ENCODE results near the gene RABL2B.
"Not testable (repeated sequence)": the region's sequence is repeated elsewhere in the genome, so short reads cannot be mapped to it uniquely, and the experiment has no call there.

The RABL2B gene

GRCh38 chr22:50783033-50783879 lies at the start of gene RABL2B:
Gene RABL2B (minus strand): TSS chr22:50783636. CDS start chr22:50782294, 1,342 bp downstream.
- in situ Hi-C loops (cut with MboI; ENCODE audit: low sequenced_read_pairs) = not testable (repeated sequence)

GRCh38 chr22:50786936-50787335 lies 3.5 kb upstream of the RABL2B start:
- in situ Hi-C loops (cut with MboI; ENCODE audit: low sequenced_read_pairs) = not testable (repeated sequence)

- in situ Hi-C loops (cut with MboI; ENCODE audit: low sequenced_read_pairs) = not testable (repeated sequence)
Measured at GRCh38 chr22:50785289-50785688, 1.9 kb upstream of the RABL2B start.

- in situ Hi-C loops (cut with MboI; ENCODE audit: low sequenced_read_pairs) = not testable (repeated sequence)
Measured at GRCh38 chr22:50783880-50784276, 442 bp upstream of the RABL2B start.

- in situ Hi-C loops (cut with MboI; ENCODE audit: low sequenced_read_pairs) = not testable (repeated sequence)
Measured at GRCh38 chr22:50782253-50782652, 1.2 kb downstream of the RABL2B start.

- in situ Hi-C loops (cut with MboI; ENCODE audit: low sequenced_read_pairs) = not testable (repeated sequence)
Measured at GRCh38 chr22:50780244-50780643, 3.2 kb downstream of the RABL2B start.

- in situ Hi-C loops (cut with MboI; ENCODE audit: low sequenced_read_pairs) = not testable (repeated sequence)
Measured at GRCh38 chr22:50777631-50778030, 5.8 kb downstream of the RABL2B start.

- in situ Hi-C loops (cut with MboI; ENCODE audit: low sequenced_read_pairs) = not testable (repeated sequence)
Measured at GRCh38 chr22:50775132-50775531, 8.3 kb downstream of the RABL2B start.

GRCh38 chr22:50764288-50764687 lies 19.1 kb downstream of the RABL2B start:
- in situ Hi-C loops (cut with MboI; ENCODE audit: low sequenced_read_pairs) = not testable (repeated sequence)

GRCh38 chr22:50761829-50762228 lies 21.6 kb downstream of the RABL2B start:
- in situ Hi-C loops (cut with MboI; ENCODE audit: low sequenced_read_pairs) = not testable (repeated sequence)

- in situ Hi-C loops (cut with MboI; ENCODE audit: low sequenced_read_pairs) = not testable (repeated sequence)
Measured at GRCh38 chr22:50759597-50760341, 23.7 kb downstream of the RABL2B start.

GRCh38 chr22:50756949-50757491 lies 26.4 kb downstream of the RABL2B start:
- in situ Hi-C loops (cut with MboI; ENCODE audit: low sequenced_read_pairs) = not testable (repeated sequence)

- in situ Hi-C loops (cut with MboI; ENCODE audit: low sequenced_read_pairs) = not testable (repeated sequence)
Measured at GRCh38 chr22:50756406-50756805, 27.0 kb downstream of the RABL2B start.

- in situ Hi-C loops (cut with MboI; ENCODE audit: low sequenced_read_pairs) = not testable (repeated sequence)
Measured at GRCh38 chr22:50755251-50755650, 28.2 kb downstream of the RABL2B start.

GRCh38 chr22:50749302-50750074 lies 33.9 kb downstream of the RABL2B start:
- in situ Hi-C loops (cut with MboI; ENCODE audit: low sequenced_read_pairs) = not testable (repeated sequence)

GRCh38 chr22:50748630-50749029 lies 34.8 kb downstream of the RABL2B start:
- in situ Hi-C loops (cut with MboI; ENCODE audit: low sequenced_read_pairs) = not testable (repeated sequence)

GRCh38 chr22:50747521-50747920 lies 35.9 kb downstream of the RABL2B start:
- in situ Hi-C loops (cut with MboI; ENCODE audit: low sequenced_read_pairs) = not testable (repeated sequence)

GRCh38 chr22:50744424-50744823 lies 39.0 kb downstream of the RABL2B start:
- in situ Hi-C loops (cut with MboI; ENCODE audit: low sequenced_read_pairs) = not testable (repeated sequence)

- in situ Hi-C loops (cut with MboI; ENCODE audit: low sequenced_read_pairs) = not testable (repeated sequence)
Measured at GRCh38 chr22:50740714-50741113, 42.7 kb downstream of the RABL2B start.

- in situ Hi-C loops (cut with MboI; ENCODE audit: low sequenced_read_pairs) = no loop called here
Measured at GRCh38 chr22:50739894-50740293, 43.5 kb downstream of the RABL2B start.

- in situ Hi-C loops (cut with MboI; ENCODE audit: low sequenced_read_pairs) = no loop called here
Measured at GRCh38 chr22:50739279-50739691, 44.2 kb downstream of the RABL2B start.
